GM23338 (cell line): ENCODE measurements around the gene ELMO2.

Experiments used
- POLR2AphosphoS5 ChIP-seq: IDR thresholded peaks from 2 replicates; pipeline ENCODE4 v1.6.1; 2016; ENCODE audit warnings: antibody characterized with exemption, low read depth
- REST ChIP-seq: IDR thresholded peaks from one replicate; pipeline ENCODE4 v1.6.1; 2018; ENCODE audit warnings: antibody characterized with exemption; ENCODE audit not compliant: unreplicated experiment

GRCh38 chr20:46342010-46342378 is 64.4 kb downstream of the ELMO2 start:
- TF ChIP-seq POLR2AphosphoS5 (no peak), REST (no peak)
